PC-3 (cell line): Measurements from ENCODE around the gene PXDC1. TPM values are rescaled to one million over a fixed set of nuclear protein-coding genes. Genes with fewer than 3 reads are reported as not detected.

Experiments
- ATAC-seq: fragments of 200-7000 bp; cut with Tn5 transposase; 2 replicates; pipeline ENCODE4 v1.9.1; 2020; ENCODE audit warnings: mild to moderate bottlenecking, moderate library complexity
- BruUV-seq: library from RNA; stranded (reverse); fragments of 400-500 nt; replicated peaks from 2 replicates; lab custom pipeline; 2021; lab: Mats Ljungman, UMichigan
- CTCF ChIA-PET: fragments of 300-600 bp; sonication (Branson Sonifier 250); formaldehyde crosslinking; loops from one replicate; lab custom pipeline; 2022; ENCODE audit warnings: antibody characterized with exemption; lab: Charles Lee
- POLR2A ChIA-PET: fragments of 300-600 bp; sonication (Branson Sonifier 250); formaldehyde crosslinking; loops from one replicate; lab custom pipeline; 2022; ENCODE audit warnings: antibody characterized with exemption; ENCODE audit not compliant: unreplicated experiment; lab: Charles Lee
- DNase-seq: peaks from one replicate; pipeline ENCODE4 v3.0.0-alpha.2; 2015
- H2AFZ ChIP-seq: fragments of 300-600 bp; sonication (generic); 2 replicates; pipeline ENCODE4 v1.6.0; 2016; ENCODE audit warnings: antibody characterized with exemption, low read length
- H3F3A ChIP-seq: fragments of 300-600 bp; sonication (generic); one replicate; pipeline ENCODE4 v1.6.0; 2017; ENCODE audit warnings: antibody characterized with exemption, low read length, control low read depth, mild to moderate bottlenecking; ENCODE audit not compliant: unreplicated experiment
- H3K27ac ChIP-seq: fragments of 300-600 bp; sonication (generic); 2 replicates; pipeline ENCODE4 v1.5.1; 2016; ENCODE audit warnings: mild to moderate bottlenecking, low read length
- H3K27me3 ChIP-seq: fragments of 300-600 bp; sonication (generic); 2 replicates; pipeline ENCODE4 v1.6.1; 2016; ENCODE audit warnings: low read length, mixed read lengths
- H3K36me3 ChIP-seq: fragments of 300-600 bp; sonication (generic); 2 replicates; pipeline ENCODE4 v1.6.1; 2016; ENCODE audit warnings: low read depth, mixed run types, low read length, mixed read lengths
- H3K4me1 ChIP-seq: fragments of 300-600 bp; sonication (generic); 2 replicates; pipeline ENCODE4 v1.5.1; 2016; ENCODE audit warnings: low read length; ENCODE audit not compliant: insufficient read depth
- H3K4me2 ChIP-seq: fragments of 300-600 bp; sonication (generic); 2 replicates; pipeline ENCODE4 v1.6.0; 2016; ENCODE audit warnings: low read length
- H3K4me3 ChIP-seq: fragments of 300-600 bp; sonication (generic); 2 replicates; pipeline ENCODE4 v1.5.1; 2016; ENCODE audit warnings: mild to moderate bottlenecking, low read length, mixed read lengths
- H3K79me2 ChIP-seq: fragments of 300-600 bp; sonication (generic); 2 replicates; pipeline ENCODE4 v1.6.1; 2017; ENCODE audit warnings: low read length, mixed read lengths
- H3K9ac ChIP-seq: fragments of 300-600 bp; sonication (generic); 2 replicates; pipeline ENCODE4 v1.6.0; 2016; ENCODE audit warnings: mild to moderate bottlenecking, low read length
- H3K9me2 ChIP-seq: fragments of 300-600 bp; sonication (generic); replicated peaks from 2 replicates; pipeline ENCODE4 v1.6.1; 2016; ENCODE audit warnings: mixed run types, low read length, mixed read lengths
- H3K9me3 ChIP-seq: fragments of 300-600 bp; sonication (generic); 2 replicates; pipeline ENCODE4 v1.6.1; 2016; ENCODE audit warnings: low read length, mixed read lengths
- H4K20me1 ChIP-seq: fragments of 300-600 bp; sonication (generic); 2 replicates; pipeline ENCODE4 v1.6.1; 2016; ENCODE audit warnings: low read length, mixed read lengths
- EZH2 ChIP-seq: fragments of 300-600 bp; sonication (generic); IDR thresholded peaks from one replicate; pipeline ENCODE4 v1.6.1; 2017; ENCODE audit warnings: antibody characterized with exemption, mild to moderate bottlenecking, low read length; ENCODE audit not compliant: unreplicated experiment
- EZH2phosphoT487 ChIP-seq: fragments of 300-600 bp; sonication (generic); IDR thresholded peaks from 2 replicates; pipeline ENCODE4 v1.6.1; 2018; ENCODE audit warnings: mild to moderate bottlenecking, antibody characterized with exemption, low read length, borderline replicate concordance
- intact Hi-C: fragments of 100-400 bp; cut with micrococcal nuclease; formaldehyde crosslinking; loops from 2 replicates; pipeline ENCODE4 v1.9.0; 2023
- total RNA-seq: library from RNA; depleted of rRNA; stranded (reverse); fragments of >200 nt; gene quantifications from 2 replicates; pipeline ENCODE4 v1.2.3, GENCODE V29; 2014
- TF ChIP-seq, protein P1 (sequence below): fragments of 300-600 bp; sonication (generic); conservative IDR thresholded peaks from 2 replicates; pipeline ENCODE4 v1.5.1; 2017; ENCODE audit warnings: antibody characterized with exemption, low read depth, mild to moderate bottlenecking, low read length

The PXDC1 gene
- total RNA-seq, 1 experiment from 2014 or later, result 46.2 TPM

DNA sequence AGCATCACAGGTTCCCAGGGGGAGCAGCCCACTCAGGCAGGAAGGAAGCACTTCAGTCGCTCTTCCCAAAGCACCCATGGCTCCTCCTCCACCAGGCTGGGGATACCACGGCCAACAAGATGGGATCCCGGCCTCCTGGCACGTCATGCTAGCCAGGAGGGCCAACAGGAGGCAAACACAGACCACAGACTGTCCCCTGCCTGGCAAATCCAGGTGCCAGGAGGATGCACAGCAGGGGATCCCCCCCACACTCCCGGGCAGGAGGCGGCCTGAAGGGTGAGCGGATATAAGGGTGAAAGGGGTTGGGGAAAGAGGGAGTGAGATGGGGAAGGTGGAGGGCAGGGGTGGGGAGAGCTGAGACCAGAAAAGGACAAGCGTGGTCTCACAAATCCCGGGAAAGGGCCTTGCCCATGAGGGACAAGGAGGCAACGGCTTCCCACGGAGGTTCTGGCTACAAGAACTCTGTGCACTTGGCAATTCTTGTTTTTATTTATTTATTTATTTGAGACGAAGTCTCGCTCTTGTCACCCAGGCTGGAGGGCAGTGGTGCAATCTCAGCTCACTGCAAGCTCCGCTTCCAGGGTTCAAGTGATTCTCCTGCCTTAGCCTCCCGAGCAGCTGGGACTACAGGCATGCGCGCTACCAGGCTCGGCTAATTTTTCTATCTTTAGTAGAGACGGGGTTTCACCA, 7.2 kb downstream of the PXDC1 start:
- intact Hi-C loops, result loop anchor here (5.0 kb wide), 1 partner anchor 233 kb away; no protein-coding TSS in a partner anchor
- Histone ChIP-seq H3F3A (no peaks in the 10 kb centered on the region), H3K36me3 (no peaks in the 10 kb centered on the region), H3K9ac (no peak overlapping the region), H3K9me2 (no peaks in the 10 kb centered on the region), H3K79me2 (peaks cover 98% of the 10 kb centered on the region), H2AFZ (no peak overlapping the region), H4K20me1 (peaks cover 23% of the 10 kb centered on the region), H3K27ac (no peak overlapping the region), H3K9me3 (no peaks in the 10 kb centered on the region), H3K4me3 (no peak overlapping the region), H3K4me2 (no peak overlapping the region), H3K27me3 (no peaks in the 10 kb centered on the region), H3K4me1 (peaks cover 42% of the 10 kb centered on the region)
- ChIA-PET POLR2A (no interaction called here), CTCF (interaction anchor here (1.0 kb wide), 1 partner anchor 97 kb away, joined by 3 read pairs; no protein-coding TSS in a partner anchor)
- no peak for ATAC-seq
- TF ChIP-seq, protein P1, sequence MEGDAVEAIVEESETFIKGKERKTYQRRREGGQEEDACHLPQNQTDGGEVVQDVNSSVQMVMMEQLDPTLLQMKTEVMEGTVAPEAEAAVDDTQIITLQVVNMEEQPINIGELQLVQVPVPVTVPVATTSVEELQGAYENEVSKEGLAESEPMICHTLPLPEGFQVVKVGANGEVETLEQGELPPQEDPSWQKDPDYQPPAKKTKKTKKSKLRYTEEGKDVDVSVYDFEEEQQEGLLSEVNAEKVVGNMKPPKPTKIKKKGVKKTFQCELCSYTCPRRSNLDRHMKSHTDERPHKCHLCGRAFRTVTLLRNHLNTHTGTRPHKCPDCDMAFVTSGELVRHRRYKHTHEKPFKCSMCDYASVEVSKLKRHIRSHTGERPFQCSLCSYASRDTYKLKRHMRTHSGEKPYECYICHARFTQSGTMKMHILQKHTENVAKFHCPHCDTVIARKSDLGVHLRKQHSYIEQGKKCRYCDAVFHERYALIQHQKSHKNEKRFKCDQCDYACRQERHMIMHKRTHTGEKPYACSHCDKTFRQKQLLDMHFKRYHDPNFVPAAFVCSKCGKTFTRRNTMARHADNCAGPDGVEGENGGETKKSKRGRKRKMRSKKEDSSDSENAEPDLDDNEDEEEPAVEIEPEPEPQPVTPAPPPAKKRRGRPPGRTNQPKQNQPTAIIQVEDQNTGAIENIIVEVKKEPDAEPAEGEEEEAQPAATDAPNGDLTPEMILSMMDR, result no peak
- TF ChIP-seq EZH2phosphoT487, result no peak
- TF ChIP-seq EZH2, result no peak
- no TSS peak for BruUV-seq
- DNase-seq, result no peak

DNA sequence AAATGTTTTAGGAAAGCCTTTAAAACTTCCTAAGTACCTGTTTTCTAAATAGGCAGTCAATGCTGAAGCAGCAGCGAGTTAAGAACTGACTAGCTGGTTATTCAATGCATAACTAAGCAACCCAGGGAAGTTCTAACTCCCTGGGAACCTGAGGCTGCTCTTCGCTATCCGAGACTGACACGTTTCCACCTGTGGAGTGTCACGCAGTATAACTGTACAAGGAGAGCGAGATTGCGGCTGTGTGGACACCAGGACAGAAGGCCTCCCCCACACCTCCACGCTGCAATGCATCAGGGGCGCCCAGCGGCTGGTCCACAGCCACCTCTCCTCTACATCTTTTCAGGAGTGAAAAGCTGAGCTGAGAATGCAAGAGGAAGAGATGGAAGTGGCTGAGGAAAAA, 8.0 kb downstream of the PXDC1 start:
- Histone ChIP-seq H2AFZ (no peak overlapping the region), H3K4me2 (peak overlapping the region; percentile 78; the same call in 1 of the 2 replicates), H4K20me1 (peaks cover 23% of the 10 kb centered on the region), H3F3A (no peaks in the 10 kb centered on the region), H3K9me2 (no peaks in the 10 kb centered on the region), H3K4me1 (peaks cover 34% of the 10 kb centered on the region), H3K27ac (no peak overlapping the region), H3K9me3 (no peaks in the 10 kb centered on the region), H3K9ac (no peak overlapping the region), H3K79me2 (peaks cover 98% of the 10 kb centered on the region), H3K27me3 (no peaks in the 10 kb centered on the region), H3K36me3 (no peaks in the 10 kb centered on the region), H3K4me3 (no peak overlapping the region)
- ChIA-PET CTCF (interaction anchor here (1.0 kb wide), 1 partner anchor 98 kb away, joined by 3 read pairs; no protein-coding TSS in a partner anchor), POLR2A (no interaction called here)
- intact Hi-C loops, result loop anchor here (5.0 kb wide), 1 partner anchor 234 kb away; no protein-coding TSS in a partner anchor
- TF ChIP-seq EZH2phosphoT487 (no peak), EZH2 (no peak)
- TF ChIP-seq, protein P1, result no peak
- ATAC-seq (no peak), DNase-seq (no peak)
- BruUV-seq, result no TSS peak
